RWPE1 (cell line): Measurements from ENCODE around the gene ZBTB22.
A peak's percentile ranks its signal among the peaks of the same experiment; 100 is the strongest.
"Not testable (repeated sequence)": the region's sequence is repeated elsewhere in the genome, so short reads cannot be mapped to it uniquely, and the experiment has no call there.

Source experiments
- CTCF ChIA-PET: fragments of 350-600 bp; sonication (Branson Sonifier 250); formaldehyde crosslinking; extraction: SDS; loops from one replicate; lab custom pipeline; 2021; lab: Yijun Ruan, JAX
- POLR2A ChIA-PET: fragments of 400-600 bp; formaldehyde crosslinking; extraction: SDS; loops from one replicate; lab custom pipeline; 2020; ENCODE audit warnings: antibody characterized with exemption; ENCODE audit not compliant: low non-redundant PET; lab: Yijun Ruan, JAX
- DNase-seq: peaks from one replicate; pipeline ENCODE4 v3.0.0; 2012; ENCODE audit warnings: low spot score
- H3K27ac ChIP-seq: fragments of 450-650 bp; 2 replicates; pipeline ENCODE4 v1.5.1; 2017
- CTCF ChIP-seq: fragments of 450-650 bp; conservative IDR thresholded peaks from 2 replicates; pipeline ENCODE4 v1.5.1; 2017; ENCODE audit warnings: low read depth, mild to moderate bottlenecking

ZBTB22 gene

GRCh38 chr6:33356295-33356694 is 38.8 kb upstream of the ZBTB22 start:
- no peak overlapping the region for H3K27ac ChIP-seq
- DNase-seq = no peak
- CTCF ChIA-PET = no interaction called here
- POLR2A ChIA-PET = no interaction called here
- TF ChIP-seq CTCF = no peak

- H3K27ac ChIP-seq, POLR2A ChIA-PET, DNase-seq: not testable (repeated sequence)
- CTCF ChIA-PET = interaction anchor here (0.6 kb wide), 1 partner anchor 98 kb away, joined by 3 read pairs; the partner anchor contains the start of gene ZBTB9
Measured at GRCh38 chr6:33355860-33356259, 38.3 kb upstream of the ZBTB22 start.

- no peak for TF ChIP-seq CTCF
- POLR2A ChIA-PET = no interaction called here
Measured at GRCh38 chr6:33347816-33348215, 30.3 kb upstream of the ZBTB22 start.

GRCh38 chr6:33346972-33347371 is 29.4 kb upstream of the ZBTB22 start:
- POLR2A ChIA-PET, CTCF ChIA-PET, H3K27ac ChIP-seq, DNase-seq: not testable (repeated sequence)

More at GRCh38 chr6:33347816-33348215, 30.3 kb upstream of the ZBTB22 start:
- DNase-seq = no peak
- CTCF ChIA-PET = no interaction called here
- H3K27ac ChIP-seq = no peak overlapping the region

GRCh38 chr6:33344701-33345697 is 27.5 kb upstream of the ZBTB22 start:
- no peak overlapping the region for H3K27ac ChIP-seq
- peak; percentile 60 for DNase-seq
- POLR2A ChIA-PET = interaction anchor here (0.5 kb wide), 1 partner anchor 10 kb away, joined by 4 read pairs; no protein-coding TSS in a partner anchor
- peak; percentile 79 for TF ChIP-seq CTCF
- CTCF ChIA-PET = interaction anchor here (0.5 to 1.2 kb wide), 21 partner anchors 9 to 857 kb away, joined by 3 to 8 read pairs (median 3); no protein-coding TSS in a partner anchor

- CTCF ChIA-PET = interaction anchor here (0.6 to 1.2 kb wide), 11 partner anchors 8 to 394 kb away, joined by 3 to 7 read pairs (median 3); no protein-coding TSS in a partner anchor
- POLR2A ChIA-PET = no interaction called here
- H3K27ac ChIP-seq = no peak overlapping the region
- no peak for TF ChIP-seq CTCF
- DNase-seq = no peak
Measured at GRCh38 chr6:33343953-33344611, 26.5 kb upstream of the ZBTB22 start.

GRCh38 chr6:33343606-33343952 is 26.0 kb upstream of the ZBTB22 start:
- CTCF ChIA-PET = interaction anchor here (0.6 to 1.2 kb wide), 4 partner anchors 8 to 64 kb away, joined by 3 read pairs; no protein-coding TSS in a partner anchor
- POLR2A ChIA-PET = not testable (repeated sequence)

GRCh38 chr6:33339193-33339592 is 21.6 kb upstream of the ZBTB22 start:
- no peak for TF ChIP-seq CTCF
- H3K27ac ChIP-seq = no peak overlapping the region
- ChIA-PET CTCF (no interaction called here), POLR2A (no interaction called here)
- no peak for DNase-seq

More at GRCh38 chr6:33343606-33343952, 26.0 kb upstream of the ZBTB22 start:
- not testable (repeated sequence) for DNase-seq, H3K27ac ChIP-seq
